ENCODE results near the gene TMIGD2. TPM values are rescaled to one million over a fixed set of nuclear protein-coding genes. Genes with fewer than 3 reads are reported as not detected.

Gene TMIGD2
- total RNA-seq, 1 donor from 2014 or later = 0.19 TPM

DNA sequence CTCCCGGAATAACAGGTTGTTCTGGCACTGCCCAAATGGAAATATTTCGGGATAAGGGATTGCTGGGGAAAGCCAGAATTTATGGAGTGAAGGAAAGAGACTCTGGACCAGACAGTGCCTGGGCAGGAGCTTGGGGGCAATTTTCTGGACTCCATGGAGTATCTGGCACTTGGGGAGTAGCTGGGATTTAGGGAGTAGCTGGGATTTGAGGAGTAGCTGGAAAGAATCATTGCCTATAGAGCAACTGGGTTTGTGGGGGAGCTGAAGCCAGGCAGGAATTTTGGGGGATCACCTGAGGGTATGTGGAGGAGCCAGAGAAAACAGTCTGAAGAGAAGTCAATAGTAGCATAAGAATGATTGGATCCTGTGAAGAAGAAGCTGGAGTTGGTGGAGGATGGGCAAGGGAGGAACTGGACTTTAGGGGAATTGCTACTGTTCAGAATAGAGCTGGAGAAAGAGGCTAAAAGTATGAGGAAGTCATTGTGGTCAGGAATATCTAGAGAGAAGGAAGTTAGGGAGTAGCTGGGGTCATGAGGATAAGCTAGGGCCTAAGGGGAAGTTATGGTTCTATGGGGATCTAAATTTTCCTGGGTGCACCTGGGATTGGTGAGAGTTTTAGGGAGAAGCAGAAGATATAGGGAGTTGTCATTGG is 17.0 kb upstream of the TMIGD2 start:
- Histone ChIP-seq H3K4me3 (no peak overlapping the region), H2AFZ (replicated peaks) (no peak overlapping the region), H3K4me2 (no peak overlapping the region), H3K4me1 (no peaks in the 10 kb centered on the region), H3F3A (ENCODE audit: low read depth) (no peaks in the 10 kb centered on the region), H4K20me1 (ENCODE audit: low read depth) (no peaks in the 10 kb centered on the region), H3K36me3 (no peaks in the 10 kb centered on the region), H3K27ac (no peak overlapping the region), H3K79me2 (ENCODE audit: low read depth) (no peaks in the 10 kb centered on the region), H3K9ac (no peak overlapping the region), H3K27me3 (no peaks in the 10 kb centered on the region), H3K9me3 (ENCODE audit: low read depth) (no peaks in the 10 kb centered on the region)
- H3K9me3 Mint-ChIP-seq = peaks cover 19% of the 10 kb centered on the region
- H3K4me1 Mint-ChIP-seq = no peaks in the 10 kb centered on the region
- peaks cover 11% of the 10 kb centered on the region for H3K27me3 Mint-ChIP-seq (ENCODE audit: insufficient read depth, low read depth)
- DNase-seq (ENCODE audit: low spot score) = no peak
- TF ChIP-seq EZH2 (IDR thresholded peaks at IDR 0.05) (no peak), EZH2phosphoT487 (IDR thresholded peaks at IDR 0.05) (no peak)
- no peak overlapping the region for H3K4me3 Mint-ChIP-seq
- peaks cover 34% of the 10 kb centered on the region for H3K36me3 Mint-ChIP-seq
- H3K27ac Mint-ChIP-seq = no peak overlapping the region

DNA sequence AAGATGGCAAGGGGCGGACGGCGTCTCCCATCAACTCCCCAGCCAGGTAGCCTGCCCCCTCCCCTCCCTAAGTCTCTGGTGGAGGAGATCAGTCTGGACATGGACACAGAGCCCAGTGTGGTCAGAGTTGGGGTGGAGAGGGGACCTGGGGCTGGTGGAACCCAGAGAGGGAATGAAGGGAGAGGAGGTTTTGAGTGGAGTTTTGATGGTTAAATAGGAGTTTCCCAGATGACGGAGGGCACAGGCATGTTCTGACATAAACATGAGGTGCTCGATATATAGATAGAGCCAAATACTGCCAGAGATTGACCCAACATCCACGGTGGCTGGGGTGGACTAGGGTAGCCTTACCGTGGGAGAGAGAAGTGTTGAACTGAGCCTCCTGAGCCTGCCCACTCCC is 16.3 kb upstream of the TMIGD2 start:
- no peaks in the 10 kb centered on the region for H4K20me1 ChIP-seq (ENCODE audit: low read depth)
- H3K9me3 ChIP-seq (ENCODE audit: low read depth) = no peaks in the 10 kb centered on the region
- H3K4me2 ChIP-seq = no peak overlapping the region
- no peak overlapping the region for H2AFZ ChIP-seq (replicated peaks)
- Mint-ChIP-seq H3K27me3 (ENCODE audit: insufficient read depth, low read depth) (peaks cover 10% of the 10 kb centered on the region), H3K27ac (no peak overlapping the region), H3K4me1 (no peaks in the 10 kb centered on the region), H3K9me3 (peaks cover 19% of the 10 kb centered on the region), H3K4me3 (no peak overlapping the region), H3K36me3 (peaks cover 33% of the 10 kb centered on the region)
- no peaks in the 10 kb centered on the region for H3K4me1 ChIP-seq
- no peak for DNase-seq (ENCODE audit: low spot score)
- no peak overlapping the region for H3K9ac ChIP-seq
- H3K36me3 ChIP-seq = no peaks in the 10 kb centered on the region
- H3K4me3 ChIP-seq = no peak overlapping the region
- no peaks in the 10 kb centered on the region for H3K79me2 ChIP-seq (ENCODE audit: low read depth)
- no peak overlapping the region for H3K27ac ChIP-seq
- no peaks in the 10 kb centered on the region for H3F3A ChIP-seq (ENCODE audit: low read depth)
- TF ChIP-seq EZH2 (IDR thresholded peaks at IDR 0.05) (no peak), EZH2phosphoT487 (IDR thresholded peaks at IDR 0.05) (no peak)
- TF ChIP-seq, protein P1, sequence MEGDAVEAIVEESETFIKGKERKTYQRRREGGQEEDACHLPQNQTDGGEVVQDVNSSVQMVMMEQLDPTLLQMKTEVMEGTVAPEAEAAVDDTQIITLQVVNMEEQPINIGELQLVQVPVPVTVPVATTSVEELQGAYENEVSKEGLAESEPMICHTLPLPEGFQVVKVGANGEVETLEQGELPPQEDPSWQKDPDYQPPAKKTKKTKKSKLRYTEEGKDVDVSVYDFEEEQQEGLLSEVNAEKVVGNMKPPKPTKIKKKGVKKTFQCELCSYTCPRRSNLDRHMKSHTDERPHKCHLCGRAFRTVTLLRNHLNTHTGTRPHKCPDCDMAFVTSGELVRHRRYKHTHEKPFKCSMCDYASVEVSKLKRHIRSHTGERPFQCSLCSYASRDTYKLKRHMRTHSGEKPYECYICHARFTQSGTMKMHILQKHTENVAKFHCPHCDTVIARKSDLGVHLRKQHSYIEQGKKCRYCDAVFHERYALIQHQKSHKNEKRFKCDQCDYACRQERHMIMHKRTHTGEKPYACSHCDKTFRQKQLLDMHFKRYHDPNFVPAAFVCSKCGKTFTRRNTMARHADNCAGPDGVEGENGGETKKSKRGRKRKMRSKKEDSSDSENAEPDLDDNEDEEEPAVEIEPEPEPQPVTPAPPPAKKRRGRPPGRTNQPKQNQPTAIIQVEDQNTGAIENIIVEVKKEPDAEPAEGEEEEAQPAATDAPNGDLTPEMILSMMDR (IDR thresholded peaks at IDR 0.05) = no peak
- no peaks in the 10 kb centered on the region for H3K27me3 ChIP-seq

DNA sequence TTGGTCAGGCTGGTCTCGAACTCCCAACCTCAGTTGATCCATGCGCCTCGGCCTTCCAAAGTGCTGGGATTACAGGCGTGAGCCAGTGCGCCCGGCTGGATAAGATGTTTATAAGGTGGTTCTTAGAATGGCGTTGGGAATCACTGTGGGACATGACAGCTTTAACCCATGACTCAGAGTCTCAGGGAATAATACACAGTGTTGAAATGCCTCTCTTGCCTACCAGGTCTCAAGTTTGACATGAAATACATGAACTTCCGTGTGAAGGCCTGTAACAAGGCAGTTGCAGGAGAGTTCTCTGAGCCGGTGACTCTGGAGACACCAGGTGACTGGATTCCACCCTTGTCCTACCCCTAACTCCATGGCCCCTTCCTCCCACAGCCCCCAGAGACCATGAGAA is 14.8 kb upstream of the TMIGD2 start:
- Histone ChIP-seq H3K4me3 (no peak overlapping the region), H3F3A (ENCODE audit: low read depth) (no peaks in the 10 kb centered on the region), H3K4me2 (no peak overlapping the region), H3K36me3 (no peaks in the 10 kb centered on the region), H3K27ac (no peak overlapping the region), H3K79me2 (ENCODE audit: low read depth) (no peaks in the 10 kb centered on the region), H3K9me3 (ENCODE audit: low read depth) (no peaks in the 10 kb centered on the region), H3K4me1 (no peaks in the 10 kb centered on the region), H3K9ac (no peak overlapping the region), H3K27me3 (no peaks in the 10 kb centered on the region), H4K20me1 (ENCODE audit: low read depth) (no peaks in the 10 kb centered on the region), H2AFZ (replicated peaks) (no peak overlapping the region)
- H3K27ac Mint-ChIP-seq = no peak overlapping the region
- H3K36me3 Mint-ChIP-seq = peaks cover 33% of the 10 kb centered on the region
- H3K4me3 Mint-ChIP-seq = no peak overlapping the region
- no peak for DNase-seq (ENCODE audit: low spot score)
- H3K9me3 Mint-ChIP-seq = peaks cover 19% of the 10 kb centered on the region
- TF ChIP-seq EZH2phosphoT487 (IDR thresholded peaks at IDR 0.05) = no peak
- TF ChIP-seq, protein P1 (IDR thresholded peaks at IDR 0.05) = no peak
- TF ChIP-seq EZH2 (IDR thresholded peaks at IDR 0.05) = no peak
- no peaks in the 10 kb centered on the region for H3K4me1 Mint-ChIP-seq
- H3K27me3 Mint-ChIP-seq (ENCODE audit: insufficient read depth, low read depth) = peaks cover 10% of the 10 kb centered on the region

DNA sequence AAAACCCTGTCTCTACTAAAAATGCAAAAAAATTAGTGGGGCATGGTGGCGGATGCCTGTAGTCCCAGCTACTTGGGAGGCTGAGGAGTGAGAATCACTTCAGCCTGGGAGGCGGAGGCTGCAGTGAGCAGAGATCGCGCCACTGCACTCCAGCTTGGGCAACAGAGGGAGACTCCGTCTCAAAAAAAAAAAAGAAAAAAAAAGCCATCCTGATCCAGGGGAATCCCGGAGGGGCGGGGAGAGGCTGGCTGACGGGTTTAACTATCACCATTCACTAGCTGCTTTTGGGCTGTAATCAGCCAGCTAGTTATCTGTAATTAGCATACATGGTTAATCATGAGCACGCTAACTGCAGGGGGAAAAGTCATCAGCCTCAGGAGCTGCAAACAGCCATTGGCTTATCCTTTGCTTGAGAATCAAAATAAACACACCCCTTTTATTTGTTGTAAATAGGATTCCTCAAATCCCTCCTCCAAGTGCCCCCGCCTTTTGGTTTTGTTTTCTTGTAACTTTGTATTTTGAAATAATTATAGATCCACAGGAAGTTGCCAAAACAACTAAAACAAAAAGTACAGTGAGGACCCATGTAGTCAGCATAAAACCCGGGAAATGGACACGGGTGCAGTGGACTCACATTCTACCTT is 11.8 kb upstream of the TMIGD2 start:
- H3F3A ChIP-seq (ENCODE audit: low read depth) = peaks cover 6% of the 10 kb centered on the region

More for the DNA sequence above, 11.8 kb upstream of the TMIGD2 start:
- Mint-ChIP-seq H3K4me3 (no peak overlapping the region), H3K4me1 (no peaks in the 10 kb centered on the region), H3K36me3 (peaks cover 22% of the 10 kb centered on the region), H3K27me3 (ENCODE audit: insufficient read depth, low read depth) (peaks cover 1% of the 10 kb centered on the region), H3K27ac (no peak overlapping the region), H3K9me3 (no peaks in the 10 kb centered on the region)
- no peaks in the 10 kb centered on the region for H3K9me3 ChIP-seq (ENCODE audit: low read depth)
- H3K27me3 ChIP-seq = no peaks in the 10 kb centered on the region
- H3K9ac ChIP-seq = no peak overlapping the region
- no peaks in the 10 kb centered on the region for H4K20me1 ChIP-seq (ENCODE audit: low read depth)
- no peaks in the 10 kb centered on the region for H3K79me2 ChIP-seq (ENCODE audit: low read depth)
- H3K4me2 ChIP-seq = no peak overlapping the region
- H2AFZ ChIP-seq (replicated peaks) = no peak overlapping the region
- no peaks in the 10 kb centered on the region for H3K4me1 ChIP-seq
- TF ChIP-seq EZH2phosphoT487 (IDR thresholded peaks at IDR 0.05) = no peak
- no peak overlapping the region for H3K4me3 ChIP-seq
- no peak for DNase-seq (ENCODE audit: low spot score)
- no peaks in the 10 kb centered on the region for H3K36me3 ChIP-seq
- no peak overlapping the region for H3K27ac ChIP-seq

Data from neural progenitor cell (in vitro differentiated cells).